Tibial nerve (tissue), 4 donors: ENCODE results near the gene PALB2. TPM values are rescaled to one million over a fixed set of nuclear protein-coding genes. Genes with fewer than 3 reads are reported as not detected.
A peak's percentile ranks its signal among the peaks of the same experiment; 100 is the strongest.

Source experiments
- DNase-seq, 2 donors: peaks; one replicate each; pipeline ENCODE4 v3.0.0-alpha.2; 2019; ENCODE audit warnings: low spot score in 2 of 2
- H3K27ac ChIP-seq, 4 donors: fragments of 200-600 bp; sonication (generic) in 3 of 4; one replicate each; pipeline ENCODE4 v1.5.1; 2017 to 2019; ENCODE audit warnings: mild to moderate bottlenecking in 1 of 4
- H3K27me3 ChIP-seq, 2 donors: fragments of 200-600 bp; sonication (generic) in 1 of 2; one replicate each; pipeline versions ENCODE4 v1.5.1 to v1.6.0; 2017 to 2019
- H3K36me3 ChIP-seq, 3 donors: fragments of 200-600 bp; sonication (generic); one replicate each; pipeline ENCODE4 v1.5.1; 2018 to 2019
- H3K4me1 ChIP-seq, 4 donors: fragments of 200-600 bp; sonication (generic) in 3 of 4; one replicate each; pipeline ENCODE4 v1.5.1; 2017 to 2019
- H3K4me3 ChIP-seq, 4 donors: fragments of 200-600 bp; sonication (generic) in 3 of 4; one replicate each; pipeline ENCODE4 v1.5.1; 2017 to 2019; ENCODE audit warnings: mild to moderate bottlenecking in 1 of 4, moderate library complexity in 1 of 4
- H3K9me3 ChIP-seq, 4 donors: fragments of 200-600 bp; sonication (generic) in 3 of 4; one replicate each; pipeline ENCODE4 v1.5.1; 2017 to 2019
- CTCF ChIP-seq, 5 experiments: fragments of 200-600 bp in 3 of 5; fragments of 450-650 bp in 2 of 5; sonication (generic) in 3 of 5; IDR thresholded peaks; one replicate each; pipeline ENCODE4 v1.5.1; 2016 to 2019; ENCODE audit warnings: antibody characterized with exemption in 5 of 5, mild to moderate bottlenecking in 3 of 5, moderate library complexity in 2 of 5
- EP300 ChIP-seq, 2 donors: sonication (generic); formaldehyde crosslinking; IDR thresholded peaks; one replicate each; pipeline ENCODE4 v1.6.1; 2017; ENCODE audit warnings: antibody characterized with exemption in 2 of 2, mild to moderate bottlenecking in 1 of 2
- POLR2A ChIP-seq, 2 donors: fragments of 450-650 bp; IDR thresholded peaks; one replicate each; pipeline ENCODE4 v1.6.1; 2017; ENCODE audit warnings: antibody characterized with exemption in 2 of 2, mild to moderate bottlenecking in 2 of 2, moderate library complexity in 2 of 2
- WGBS, 2 donors: methylation state at CpG; one replicate each; pipeline ENCODE4 v1.1.5; 2018; 5-methylcytosine and 5-hydroxymethylcytosine counted together
- total RNA-seq, 4 donors: library from RNA; depleted of rRNA; stranded (reverse); fragments of >200 nt; gene quantifications; one replicate each; pipeline ENCODE4 v1.1.0, GENCODE V29; 2016

The PALB2 gene
- total RNA-seq, 4 donors from 2014 or later = 9.6 to 19.0 (median 10.7) TPM

GRCh38 chr16:23682181-23682580, 41.1 kb upstream of the PALB2 start:
- TF ChIP-seq CTCF (IDR thresholded peaks at IDR 0.05) (no peak), EP300 (IDR thresholded peaks at IDR 0.05) (no peak), POLR2A (IDR thresholded peaks at IDR 0.05) (no peak)
- peaks cover 0 to 18% (median 13%) of the 10 kb centered on the region in 4 donors for H3K4me1 ChIP-seq
- H3K4me3 ChIP-seq = no peak overlapping the region
- H3K27ac ChIP-seq = no peak overlapping the region
- no peaks in the 10 kb centered on the region for H3K9me3 ChIP-seq
- WGBS, 2 donors = 84 to 91% methylated on average over 1 of the region's 1 CpG
- no peaks in the 10 kb centered on the region for H3K27me3 ChIP-seq
- DNase-seq = no peak
- H3K36me3 ChIP-seq = peaks cover 0 to 55% (median 0%) of the 10 kb centered on the region in 3 donors

DNA sequence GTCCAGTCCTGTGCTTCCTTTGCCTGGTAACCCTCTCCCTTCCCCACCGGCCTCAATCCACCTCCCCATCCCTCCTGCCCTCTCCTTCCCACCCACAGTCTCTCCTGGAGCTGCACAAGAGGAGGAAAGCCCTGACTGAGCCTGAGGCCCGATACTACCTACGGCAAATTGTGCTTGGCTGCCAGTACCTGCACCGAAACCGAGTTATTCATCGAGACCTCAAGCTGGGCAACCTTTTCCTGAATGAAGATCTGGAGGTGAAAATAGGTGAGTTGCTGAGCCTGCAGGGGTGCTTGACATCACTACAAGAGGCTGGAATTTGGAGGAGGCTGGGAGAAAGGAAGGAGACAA, 38.9 kb upstream of the PALB2 start:
- TF ChIP-seq CTCF (IDR thresholded peaks at IDR 0.05) (no peak), EP300 (IDR thresholded peaks at IDR 0.05) (no peak), POLR2A (IDR thresholded peaks at IDR 0.05) (no peak)
- H3K9me3 ChIP-seq = no peaks in the 10 kb centered on the region
- no peak overlapping the region for H3K4me3 ChIP-seq
- H3K4me1 ChIP-seq = peaks cover 0 to 18% (median 13%) of the 10 kb centered on the region in 4 donors
- H3K27me3 ChIP-seq = no peaks in the 10 kb centered on the region
- DNase-seq = no peak
- H3K36me3 ChIP-seq = peaks cover 0 to 46% (median 0%) of the 10 kb centered on the region in 3 donors
- 37 to 53% methylated on average over 6 of the region's 6 CpGs for WGBS, 2 donors
- H3K27ac ChIP-seq = no peak overlapping the region

DNA sequence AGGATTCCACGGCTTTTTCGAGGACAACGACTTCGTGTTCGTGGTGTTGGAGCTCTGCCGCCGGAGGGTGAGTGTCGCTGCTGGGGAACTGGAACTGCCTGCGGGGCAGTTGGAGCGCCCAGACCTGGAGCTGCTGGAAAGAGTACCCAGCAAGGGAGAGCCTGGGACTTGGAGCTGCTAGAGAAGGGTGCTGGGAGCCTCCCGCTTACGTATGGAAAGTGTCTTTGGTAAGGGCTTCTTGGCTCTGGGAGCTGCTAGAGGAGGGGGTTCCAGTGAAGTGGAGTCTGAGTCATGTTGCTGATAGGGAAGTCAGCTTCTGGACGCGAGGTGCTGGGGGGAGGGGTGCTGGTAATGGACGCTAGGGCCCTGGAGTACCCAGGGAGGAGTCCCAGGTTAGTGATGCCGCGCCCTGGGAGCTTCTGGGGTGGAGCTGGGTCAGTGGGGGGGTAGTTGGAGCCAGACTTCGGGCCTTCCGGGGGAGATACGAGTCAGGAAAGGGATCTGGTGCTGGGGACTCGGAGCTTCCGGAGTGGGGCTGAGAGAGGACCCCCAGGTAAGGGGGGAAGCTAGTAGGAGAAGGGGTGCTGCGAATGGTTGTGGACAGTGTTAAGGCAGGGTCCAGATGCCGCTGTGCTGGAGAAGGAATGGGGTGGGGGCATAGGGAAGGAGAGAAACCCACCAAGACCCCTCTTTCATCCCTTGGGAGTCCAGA, 38.3 kb upstream of the PALB2 start:
- H3K4me1 ChIP-seq = peaks cover 0 to 18% (median 13%) of the 10 kb centered on the region in 4 donors
- no peaks in the 10 kb centered on the region for H3K27me3 ChIP-seq
- no peak for TF ChIP-seq EP300 (IDR thresholded peaks at IDR 0.05)
- TF ChIP-seq POLR2A (IDR thresholded peaks at IDR 0.05) = no peak
- TF ChIP-seq CTCF (IDR thresholded peaks at IDR 0.05) = no peak
- H3K4me3 ChIP-seq = peak overlapping the region; percentile 29 to 58 (median 43)
- 10 to 11% methylated on average over 23 to 24 of the region's 24 CpGs for WGBS, 2 donors
- no peak overlapping the region for H3K27ac ChIP-seq
- H3K9me3 ChIP-seq = no peaks in the 10 kb centered on the region
- DNase-seq = no peak
- peaks cover 0 to 47% (median 0%) of the 10 kb centered on the region in 3 donors for H3K36me3 ChIP-seq

GRCh38 chr16:23678430-23679273, 37.5 kb upstream of the PALB2 start, which contains the start of gene PLK1:
TSS of gene PLK1 (plus strand) at chr16:23678889. CDS start at chr16:23678933, 44 bp downstream.
- Histone ChIP-seq H3K36me3 (peaks cover 0 to 47% (median 0%) of the 10 kb centered on the region in 3 donors), H3K9me3 (no peaks in the 10 kb centered on the region), H3K27me3 (no peaks in the 10 kb centered on the region), H3K4me1 (peaks cover 0 to 18% (median 13%) of the 10 kb centered on the region in 4 donors), H3K4me3 (peak within 1 kb of the TSS; percentile 29 to 58 (median 43)), H3K27ac (no peak within 1 kb of the TSS)
- peak in 1 of 5 experiments; percentile 17 for TF ChIP-seq CTCF (IDR thresholded peaks at IDR 0.05)
- no peak for TF ChIP-seq POLR2A (IDR thresholded peaks at IDR 0.05)
- peak in 1 of 2 donors; percentile 26 for TF ChIP-seq EP300 (IDR thresholded peaks at IDR 0.05)
- WGBS, 2 donors = 1% methylated on average over 34 to 67 of the region's 75 CpGs
- DNase-seq = peak; percentile 41 to 50
